Adrenal gland (tissue), 5 donors: Measurements from ENCODE around the gene PTH2R.
"Not testable (repeated sequence)": the region's sequence is repeated elsewhere in the genome, so short reads cannot be mapped to it uniquely, and the experiment has no call there.

ENCODE experiments used
- POLR2A ChIP-seq, 2 donors: fragments of 450-650 bp; IDR thresholded peaks; one replicate each; pipeline ENCODE4 v1.6.1; 2017; ENCODE audit warnings: antibody characterized with exemption in 2 of 2, mild to moderate bottlenecking in 2 of 2, moderate library complexity in 1 of 2
- TF ChIP-seq, protein P1 (sequence below), 6 experiments: fragments of 450-650 bp in 4 of 6; fragments of 200-600 bp in 2 of 6; sonication (generic) in 1 of 6; IDR thresholded peaks; 1 replicate in 5 of 6; 2 replicates in 1 of 6; pipeline versions ENCODE4 v1.5.1 to v1.8.0; 2016 to 2021; ENCODE audit warnings: antibody characterized with exemption in 6 of 6, mild to moderate bottlenecking in 2 of 6, moderate library complexity in 1 of 6
- donor health status: DM: no; HTN: no; CAD: no.

DNA sequence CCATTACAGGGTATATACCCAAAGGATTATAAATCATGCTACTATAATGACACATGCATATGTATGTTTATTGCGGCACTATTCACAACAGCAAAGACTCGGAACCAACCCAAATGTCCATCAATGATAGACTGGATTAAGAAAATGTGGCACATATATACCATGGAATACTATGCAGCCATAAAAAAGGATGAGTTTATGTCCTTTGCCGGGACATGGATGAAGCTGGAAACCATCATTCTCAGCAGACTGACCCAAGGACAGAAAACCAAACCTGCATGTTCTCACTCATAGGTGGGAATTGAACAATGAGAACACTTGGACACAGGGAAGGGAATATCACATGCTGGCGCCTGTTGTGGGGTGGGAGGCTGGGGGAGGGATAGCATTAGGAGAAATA, 9.8 kb upstream of the PTH2R start:
- TF ChIP-seq, protein P1, sequence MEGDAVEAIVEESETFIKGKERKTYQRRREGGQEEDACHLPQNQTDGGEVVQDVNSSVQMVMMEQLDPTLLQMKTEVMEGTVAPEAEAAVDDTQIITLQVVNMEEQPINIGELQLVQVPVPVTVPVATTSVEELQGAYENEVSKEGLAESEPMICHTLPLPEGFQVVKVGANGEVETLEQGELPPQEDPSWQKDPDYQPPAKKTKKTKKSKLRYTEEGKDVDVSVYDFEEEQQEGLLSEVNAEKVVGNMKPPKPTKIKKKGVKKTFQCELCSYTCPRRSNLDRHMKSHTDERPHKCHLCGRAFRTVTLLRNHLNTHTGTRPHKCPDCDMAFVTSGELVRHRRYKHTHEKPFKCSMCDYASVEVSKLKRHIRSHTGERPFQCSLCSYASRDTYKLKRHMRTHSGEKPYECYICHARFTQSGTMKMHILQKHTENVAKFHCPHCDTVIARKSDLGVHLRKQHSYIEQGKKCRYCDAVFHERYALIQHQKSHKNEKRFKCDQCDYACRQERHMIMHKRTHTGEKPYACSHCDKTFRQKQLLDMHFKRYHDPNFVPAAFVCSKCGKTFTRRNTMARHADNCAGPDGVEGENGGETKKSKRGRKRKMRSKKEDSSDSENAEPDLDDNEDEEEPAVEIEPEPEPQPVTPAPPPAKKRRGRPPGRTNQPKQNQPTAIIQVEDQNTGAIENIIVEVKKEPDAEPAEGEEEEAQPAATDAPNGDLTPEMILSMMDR (IDR thresholded peaks at IDR 0.05) = not testable (repeated sequence)
- not testable (repeated sequence) for TF ChIP-seq POLR2A (IDR thresholded peaks at IDR 0.05)
